GM18873 (cell line): ENCODE results near the gene SKI.

ENCODE experiments used
- ATAC-seq: cut with Tn5 transposase; IDR thresholded peaks from one replicate; pipeline ENCODE4 v1.9.1; 2021; ENCODE audit warnings: mild to moderate bottlenecking, moderate library complexity, moderate number of reproducible peaks; ENCODE audit not compliant: unreplicated experiment, low FRiP score

Gene SKI

DNA sequence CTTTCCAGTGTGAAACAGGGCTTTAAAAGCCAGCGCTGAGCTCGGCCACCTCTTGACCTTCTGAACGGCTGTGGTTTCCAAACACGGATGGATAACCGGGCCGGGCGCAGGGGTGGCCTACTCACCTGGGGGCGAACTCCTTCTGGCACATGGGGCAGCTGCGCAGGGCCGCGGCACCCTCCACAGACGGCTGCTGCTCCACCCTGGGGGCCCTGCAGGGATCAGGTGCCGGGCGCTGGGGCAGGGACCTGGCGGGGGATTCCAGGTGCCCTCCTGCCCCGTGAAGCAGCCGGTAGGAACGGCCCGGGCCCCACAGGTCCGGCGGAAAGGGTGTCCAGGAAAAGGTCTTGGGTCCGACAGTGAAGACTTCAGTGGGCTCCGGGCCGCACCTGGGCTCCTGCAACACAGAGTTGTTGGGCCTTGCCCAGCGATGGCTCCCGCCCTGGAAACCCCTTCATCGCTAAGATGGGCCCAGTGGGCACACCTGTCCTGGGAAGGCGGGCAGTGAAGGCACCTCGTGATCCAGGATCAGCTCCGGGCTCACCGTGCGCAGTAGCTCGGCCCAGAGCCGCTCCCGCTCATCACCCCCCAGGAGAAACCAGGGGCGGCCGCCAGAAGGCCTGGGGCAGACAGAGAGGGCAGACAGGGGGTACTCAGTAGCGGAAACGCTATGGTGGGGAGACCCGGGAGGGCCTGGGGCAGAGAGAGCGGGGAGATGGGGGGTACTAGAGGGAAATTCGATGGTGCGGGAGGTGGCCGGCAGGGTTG, 34.4 kb upstream of the SKI start:
- ATAC-seq, result no peak

DNA sequence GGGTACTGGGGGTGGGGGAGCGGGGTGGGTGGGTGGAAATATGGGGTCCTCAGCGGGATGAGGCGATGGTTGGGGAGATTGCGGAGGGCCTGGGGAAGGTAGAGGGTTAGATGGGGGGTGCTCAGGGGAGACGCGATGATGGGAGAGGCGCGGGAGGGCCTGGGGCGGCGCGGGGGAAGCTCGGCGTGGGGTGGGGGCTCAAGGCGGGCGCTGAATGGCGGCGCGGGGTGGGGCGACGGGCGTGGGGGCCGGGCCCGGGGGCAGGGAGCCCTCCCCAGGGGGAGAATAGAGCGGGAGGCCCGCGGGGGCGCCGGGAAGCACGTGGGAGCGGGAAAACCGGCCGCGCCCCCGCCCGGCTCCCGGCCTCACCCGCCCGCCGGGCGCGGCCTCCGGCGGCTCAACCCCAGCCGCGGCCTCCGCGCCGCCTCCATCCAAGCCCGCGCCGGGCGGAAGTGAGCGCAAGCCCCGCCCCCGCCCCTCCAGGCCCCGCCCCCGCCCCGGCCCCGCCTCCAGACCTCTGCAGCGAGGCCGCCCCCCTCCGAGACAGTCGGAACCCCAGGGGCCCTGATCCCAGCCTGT, 33.7 kb upstream of the SKI start, which contains the start of gene FAAP20:
Gene FAAP20, minus strand, starts transcription at position 454 of the 579 bp plus-strand sequence. Its CDS starts 23 bp downstream, at position 431.
- peak; percentile 26 for ATAC-seq

DNA sequence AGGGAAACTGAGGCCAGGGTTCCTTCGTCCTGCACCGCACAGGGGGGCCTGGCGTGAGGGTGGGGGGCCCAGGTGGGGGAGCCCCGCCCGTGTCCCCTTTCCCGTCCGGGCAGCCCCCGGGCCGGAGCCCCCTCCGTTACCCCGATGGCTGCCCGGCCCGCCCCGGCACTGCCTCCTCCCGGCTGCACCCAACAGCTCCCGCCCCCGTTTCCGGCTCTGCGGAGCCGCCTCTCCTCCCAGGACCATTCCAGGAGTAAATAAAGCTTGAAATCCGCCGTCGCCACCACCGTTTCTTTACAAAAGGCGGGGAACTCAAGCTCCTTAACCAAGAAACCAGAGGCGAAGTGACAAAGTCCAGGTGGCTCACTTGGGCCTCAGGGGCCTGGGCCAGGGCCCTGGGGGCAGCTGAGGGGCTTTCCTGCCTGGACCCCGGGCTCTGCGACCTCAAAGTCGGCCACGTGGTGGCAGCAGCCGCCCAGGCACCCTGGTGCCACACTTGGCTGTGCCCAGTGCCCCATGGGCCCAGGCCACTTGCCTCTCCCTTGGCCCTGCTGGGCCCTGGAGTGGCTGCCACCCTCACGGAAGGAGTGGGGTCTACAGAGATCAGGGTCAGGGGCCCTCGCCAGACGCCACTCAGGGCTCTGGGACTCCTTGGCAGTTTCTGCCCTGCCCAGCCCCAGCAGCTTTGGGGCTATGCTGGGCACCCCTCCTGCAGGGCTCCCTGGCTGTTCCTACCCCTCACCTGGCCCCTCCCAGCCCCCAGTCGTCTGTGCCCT, 33.0 kb upstream of the SKI start:
- peak; percentile 48 for ATAC-seq

DNA sequence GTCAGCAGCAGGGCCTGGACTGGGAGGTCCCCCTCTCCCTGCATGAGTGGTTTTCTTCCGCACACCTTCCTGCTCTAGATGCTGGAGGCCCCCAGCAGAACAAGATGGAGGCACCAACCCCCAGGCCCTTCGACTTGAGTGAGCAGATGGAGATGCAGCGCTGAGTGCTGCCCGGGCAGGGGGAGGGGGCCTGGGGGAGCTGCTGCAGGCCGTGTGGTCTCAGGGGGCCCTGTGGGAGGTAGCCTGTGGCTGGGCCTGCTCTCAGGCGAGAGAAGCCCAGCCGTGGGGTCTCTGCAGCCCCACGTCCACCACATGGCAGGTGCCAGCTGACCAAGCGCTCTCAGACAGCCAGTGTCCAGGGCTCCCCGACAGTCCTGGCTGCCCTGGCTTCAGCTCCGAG, 32.3 kb upstream of the SKI start:
- ATAC-seq, result no peak

DNA sequence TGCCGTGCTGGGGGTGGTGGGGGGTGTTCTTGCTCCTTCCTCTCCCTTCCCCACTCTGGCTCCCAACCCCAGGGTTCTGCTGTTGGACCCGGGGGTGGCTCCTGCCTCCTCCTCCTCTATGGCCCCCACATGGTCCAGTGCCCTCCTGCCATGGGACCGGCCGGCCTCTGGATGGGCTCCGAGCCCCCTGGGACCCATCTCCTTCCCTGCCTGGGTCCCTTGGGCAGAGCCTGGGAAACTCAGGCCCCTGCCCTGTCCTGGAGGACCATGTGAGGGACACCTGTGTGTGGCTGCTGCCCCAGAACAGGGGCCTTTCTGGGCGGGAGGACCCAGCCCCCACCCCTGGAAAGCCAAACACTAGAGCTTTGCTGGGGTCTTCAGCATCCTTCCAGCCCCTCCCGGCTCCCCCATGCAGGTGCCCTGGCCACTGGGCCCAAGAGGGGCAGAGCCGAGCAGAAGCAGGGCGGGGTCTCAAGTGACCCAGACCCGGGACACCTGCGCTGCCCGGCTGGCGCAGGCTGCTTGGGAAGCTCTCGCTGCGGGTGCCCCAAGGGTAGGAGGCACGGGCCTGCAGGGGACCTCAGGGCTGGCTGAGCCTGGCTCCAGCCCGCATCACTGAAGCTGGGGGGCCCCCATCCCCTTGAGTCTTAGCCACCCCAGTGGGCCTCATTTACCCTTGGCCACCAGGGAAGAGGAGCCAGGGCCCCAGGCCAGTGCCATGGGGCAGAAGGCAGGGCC, 31.0 kb upstream of the SKI start:
- ATAC-seq, result no peak

DNA sequence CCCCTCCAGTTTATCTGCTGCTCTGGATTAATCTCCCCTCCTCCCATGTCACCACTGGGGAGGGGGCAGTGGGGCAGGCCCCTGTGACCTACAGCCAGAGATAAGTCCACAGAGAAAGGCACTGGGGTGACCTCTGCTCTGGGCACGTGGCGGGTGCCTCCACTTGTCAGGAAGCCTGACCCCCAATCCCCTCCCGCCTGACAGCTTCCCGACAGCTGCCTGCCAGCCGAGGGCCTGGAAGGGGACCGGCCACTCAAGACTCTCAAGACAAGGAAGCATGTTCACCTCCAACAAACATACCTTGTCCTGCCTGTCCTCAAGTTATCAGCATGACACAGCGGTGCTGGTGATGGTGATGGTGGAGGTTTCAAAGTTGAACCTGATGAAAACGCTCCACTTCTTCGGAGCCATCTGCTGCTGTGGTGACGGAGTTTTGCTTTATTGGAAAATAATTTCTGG, 30.4 kb upstream of the SKI start:
- ATAC-seq, result no peak

DNA sequence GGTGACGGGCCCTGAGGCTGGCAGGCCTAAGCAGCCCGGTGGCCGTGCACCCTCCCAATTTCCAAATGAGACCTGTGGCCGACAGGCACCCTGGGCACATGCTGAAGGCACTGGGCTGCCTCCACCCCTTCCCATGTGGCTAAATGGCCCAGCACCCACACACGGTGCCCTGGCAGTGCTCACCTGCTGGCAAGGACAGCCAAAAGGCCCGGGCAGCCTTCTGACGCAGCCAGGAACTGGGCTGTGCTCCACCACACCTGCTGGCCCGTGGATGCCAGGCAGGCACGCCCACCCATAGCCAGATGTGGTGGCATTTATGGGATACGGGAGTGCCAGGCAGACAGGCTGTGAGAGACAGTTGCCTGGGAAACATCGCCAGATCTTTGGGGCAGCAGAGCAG, 29.5 kb upstream of the SKI start:
- ATAC-seq, result no peak

DNA sequence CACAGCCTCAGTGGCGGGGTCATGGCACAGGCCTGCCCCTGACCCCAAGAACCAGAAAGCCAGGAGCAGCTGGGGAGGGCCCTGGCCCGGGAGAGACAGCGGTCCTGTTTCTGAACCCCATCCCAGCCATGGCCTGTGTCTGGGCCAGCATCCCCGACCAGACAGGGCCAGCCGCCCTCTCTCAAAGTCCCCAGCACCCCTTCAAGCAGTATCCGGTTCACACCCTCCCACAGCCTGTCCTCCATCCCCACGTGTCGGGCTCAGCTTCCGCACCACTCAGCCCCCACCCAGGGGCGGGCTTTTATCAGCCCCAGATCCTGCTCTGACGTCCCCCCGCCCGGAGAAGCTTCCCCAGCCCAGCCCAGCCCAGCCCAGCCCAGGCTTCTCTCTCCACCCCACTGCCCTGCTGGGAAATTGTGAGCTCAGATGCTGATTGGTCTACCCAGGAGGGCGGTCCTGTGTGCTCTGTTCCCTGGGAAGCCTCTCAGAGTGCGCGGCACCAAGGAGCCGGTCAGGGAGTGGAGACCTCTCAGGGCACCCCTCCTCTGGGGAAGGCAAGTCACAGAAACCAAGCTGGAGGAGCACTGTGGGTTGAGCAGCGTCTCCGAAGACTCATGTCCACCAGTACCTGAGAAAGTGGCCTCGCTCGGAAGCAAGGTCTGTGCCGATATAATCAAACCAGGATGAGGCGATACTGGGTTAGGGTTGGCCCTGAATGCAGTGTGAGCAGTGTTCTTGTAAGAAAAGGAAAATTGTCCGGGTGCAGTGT, 28.9 kb upstream of the SKI start:
- ATAC-seq, result no peak

DNA sequence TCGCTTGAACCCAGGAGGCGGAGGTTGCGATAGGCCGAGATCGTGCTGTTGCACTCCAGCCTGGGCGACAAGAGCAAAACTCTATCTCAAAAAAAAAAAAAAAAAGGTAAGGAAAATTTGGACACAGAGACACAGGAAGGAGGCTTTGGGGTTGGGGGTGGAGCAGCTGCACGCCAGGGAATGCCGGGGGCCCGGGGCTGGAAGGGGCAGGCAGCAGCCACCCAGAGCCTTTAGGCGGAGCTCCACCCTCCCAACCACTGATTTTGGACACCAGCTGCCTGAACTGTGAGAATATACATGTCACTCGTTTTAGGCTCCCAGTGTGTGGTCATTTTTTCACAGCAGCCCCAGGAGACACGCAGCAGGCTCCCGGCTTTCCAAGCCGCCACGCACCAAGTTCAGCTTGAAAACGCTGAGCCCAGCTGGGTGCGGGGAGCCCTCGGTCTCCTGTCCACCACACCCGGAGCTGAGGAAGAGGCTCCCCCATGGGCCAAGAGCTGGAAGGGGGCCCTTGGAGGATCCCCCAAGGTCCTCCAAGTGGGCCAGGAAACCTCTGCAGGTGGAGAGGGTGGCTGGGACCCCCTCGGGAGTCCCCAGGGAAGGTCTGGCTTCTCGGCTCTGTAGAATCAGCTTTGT, 27.7 kb upstream of the SKI start:
- ATAC-seq, result no peak

DNA sequence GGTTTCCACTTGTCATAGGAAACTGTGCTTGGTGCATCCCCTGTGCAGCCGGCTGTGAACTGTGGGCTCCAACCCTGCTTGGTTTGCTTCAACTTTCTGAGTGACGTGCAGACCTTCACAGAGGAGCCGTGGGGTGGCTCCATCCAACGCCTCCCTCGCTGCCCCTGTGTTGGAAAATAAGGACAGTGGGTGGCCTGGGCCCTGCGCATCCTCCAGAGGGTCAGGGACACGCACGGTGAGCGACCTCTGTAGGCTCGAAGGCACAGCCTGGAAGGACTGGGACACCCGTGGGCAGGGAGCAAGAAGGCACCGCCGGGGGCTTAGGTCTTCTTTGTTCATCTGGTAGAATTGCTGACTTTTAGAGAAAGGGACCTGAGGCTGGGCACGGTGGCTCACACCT, 27.1 kb upstream of the SKI start:
- no peak for ATAC-seq

DNA sequence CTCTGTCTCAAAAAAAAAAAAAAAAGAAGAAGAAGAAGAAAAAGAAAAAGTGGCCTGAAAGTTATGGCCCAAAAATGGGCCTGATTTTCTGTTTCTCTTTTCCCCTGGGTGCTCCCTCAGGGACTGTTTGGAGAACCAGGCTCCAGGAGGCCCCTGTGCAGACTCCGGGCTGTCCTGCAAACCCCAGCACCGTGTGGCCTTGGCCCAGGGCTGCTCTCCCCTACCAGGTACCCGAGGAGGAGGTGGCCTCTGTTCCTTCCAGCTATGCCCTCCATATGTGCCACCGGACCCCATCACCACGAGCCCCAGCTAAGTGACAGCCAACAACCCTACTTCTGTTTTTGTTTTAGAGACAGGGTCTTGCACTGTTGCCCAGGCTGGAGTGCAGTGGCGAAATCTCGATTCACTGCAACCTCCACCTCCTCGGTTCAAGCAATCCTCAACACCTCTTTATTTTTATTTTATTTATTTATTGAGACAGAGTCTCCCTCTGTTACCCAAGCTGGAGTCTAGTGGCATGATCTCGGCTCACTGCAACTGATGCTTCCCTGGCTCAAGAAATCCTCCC, 26.0 kb upstream of the SKI start:
- no peak for ATAC-seq

DNA sequence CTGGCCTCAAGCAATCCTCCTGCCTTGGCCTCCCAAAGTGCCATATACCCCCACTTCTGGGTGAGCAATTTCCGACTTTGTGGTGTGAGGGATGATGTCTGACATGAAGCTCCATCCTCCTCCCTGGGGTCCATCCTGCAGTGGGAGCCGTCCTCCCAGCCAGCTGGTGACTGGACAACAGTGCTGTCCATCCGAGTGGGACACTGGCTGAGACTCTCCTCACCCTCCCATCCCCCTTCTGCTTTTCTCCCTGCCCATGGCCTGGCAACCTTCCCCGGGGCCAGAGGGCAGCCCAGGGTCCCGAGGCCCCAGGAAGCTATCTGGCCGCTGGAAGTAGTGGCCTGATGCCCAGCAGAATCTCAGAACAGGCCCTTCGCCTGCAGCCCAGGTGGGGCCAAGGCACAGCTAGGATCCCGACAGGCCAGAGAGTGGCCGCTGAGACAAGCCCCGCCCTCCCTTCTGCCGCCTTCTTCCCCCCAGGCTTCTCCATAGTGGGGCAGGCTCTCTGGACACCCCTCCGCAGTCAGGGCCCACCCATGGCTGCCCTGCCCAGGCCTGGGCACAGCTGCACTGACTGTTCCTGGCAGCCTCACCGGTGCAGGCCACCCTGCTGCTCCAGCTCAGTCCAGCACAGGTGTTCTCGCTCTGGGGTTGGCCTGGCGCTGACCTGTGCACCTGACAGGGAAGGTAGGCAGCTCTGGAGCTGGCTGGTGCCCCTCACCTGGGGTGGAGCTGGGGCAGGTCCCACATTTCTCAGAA, 25.1 kb upstream of the SKI start:
- ATAC-seq, result no peak

DNA sequence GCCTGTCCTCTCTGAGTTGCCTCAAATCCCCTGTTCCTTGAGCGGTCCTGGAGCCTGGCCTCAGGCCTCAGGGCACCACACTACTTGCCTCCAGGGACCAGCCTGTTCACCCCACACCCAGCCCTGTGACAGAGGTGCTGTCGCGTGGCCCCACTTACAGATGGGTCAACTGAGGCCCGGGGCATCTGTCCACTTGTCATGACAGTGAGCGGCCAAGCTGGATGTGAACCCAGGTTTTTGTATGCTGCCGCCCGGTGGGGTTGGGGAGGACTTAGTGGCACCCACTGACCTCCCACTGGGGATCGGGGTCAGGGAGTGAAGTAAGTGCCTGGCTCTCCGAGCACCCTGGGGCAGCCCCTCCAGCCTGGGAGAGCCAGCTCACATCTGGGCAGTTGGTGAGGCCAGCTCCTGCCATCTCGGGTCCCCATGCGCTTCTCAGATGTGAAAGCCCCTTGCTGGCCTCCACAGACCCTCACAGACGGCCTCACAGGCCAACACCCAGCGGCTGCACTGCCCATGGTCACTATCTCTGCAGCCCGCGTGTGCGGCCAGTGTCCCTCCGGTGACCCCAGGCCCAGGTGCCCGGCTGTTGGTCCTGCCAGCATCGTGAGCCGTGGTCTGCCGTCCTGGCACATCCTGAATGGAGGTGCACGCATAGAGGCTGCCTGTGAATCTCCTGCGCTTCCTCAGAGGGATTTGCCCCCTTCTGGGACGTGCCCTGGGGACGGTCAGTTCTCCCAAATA, 24.3 kb upstream of the SKI start:
- ATAC-seq, result no peak

DNA sequence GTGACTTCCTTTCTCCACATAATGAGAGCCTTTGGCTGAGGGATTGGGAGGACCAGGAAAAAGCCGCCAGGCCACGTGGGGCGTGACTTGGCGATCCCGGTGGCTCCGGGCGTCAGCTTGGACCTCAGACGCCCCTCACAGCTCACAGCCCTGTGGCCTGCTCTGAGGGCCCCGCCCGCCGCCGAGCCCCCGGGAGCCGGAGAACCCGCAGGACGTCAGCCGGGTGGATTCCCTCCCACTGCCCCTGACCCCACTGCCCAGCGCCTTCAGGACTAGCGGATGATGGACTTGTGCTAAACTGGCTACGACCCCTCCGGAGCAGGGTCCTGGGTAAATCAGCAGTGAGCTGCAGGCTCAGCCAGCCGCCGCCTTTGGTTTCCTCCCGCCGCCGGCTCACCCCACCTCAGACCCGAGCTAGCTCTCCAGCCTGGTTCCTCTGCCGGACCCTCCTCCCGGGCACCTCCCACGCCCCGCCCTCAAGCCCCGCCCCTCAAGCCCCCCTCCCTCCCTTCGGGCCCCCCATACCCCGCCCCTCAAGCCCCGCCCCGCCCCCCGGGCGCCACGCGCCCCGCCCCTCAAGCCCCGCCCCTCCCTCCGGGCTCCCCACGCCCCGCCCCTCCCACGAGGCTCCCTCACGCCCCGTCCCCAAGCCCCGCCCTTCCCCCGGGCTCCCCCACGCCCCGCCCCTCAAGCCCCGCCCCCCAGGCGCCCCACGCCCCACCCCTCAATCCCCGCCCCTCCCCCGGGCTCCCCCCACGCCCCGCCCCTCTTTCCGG, 23.5 kb upstream of the SKI start:
- ATAC-seq, result peak; percentile 34

DNA sequence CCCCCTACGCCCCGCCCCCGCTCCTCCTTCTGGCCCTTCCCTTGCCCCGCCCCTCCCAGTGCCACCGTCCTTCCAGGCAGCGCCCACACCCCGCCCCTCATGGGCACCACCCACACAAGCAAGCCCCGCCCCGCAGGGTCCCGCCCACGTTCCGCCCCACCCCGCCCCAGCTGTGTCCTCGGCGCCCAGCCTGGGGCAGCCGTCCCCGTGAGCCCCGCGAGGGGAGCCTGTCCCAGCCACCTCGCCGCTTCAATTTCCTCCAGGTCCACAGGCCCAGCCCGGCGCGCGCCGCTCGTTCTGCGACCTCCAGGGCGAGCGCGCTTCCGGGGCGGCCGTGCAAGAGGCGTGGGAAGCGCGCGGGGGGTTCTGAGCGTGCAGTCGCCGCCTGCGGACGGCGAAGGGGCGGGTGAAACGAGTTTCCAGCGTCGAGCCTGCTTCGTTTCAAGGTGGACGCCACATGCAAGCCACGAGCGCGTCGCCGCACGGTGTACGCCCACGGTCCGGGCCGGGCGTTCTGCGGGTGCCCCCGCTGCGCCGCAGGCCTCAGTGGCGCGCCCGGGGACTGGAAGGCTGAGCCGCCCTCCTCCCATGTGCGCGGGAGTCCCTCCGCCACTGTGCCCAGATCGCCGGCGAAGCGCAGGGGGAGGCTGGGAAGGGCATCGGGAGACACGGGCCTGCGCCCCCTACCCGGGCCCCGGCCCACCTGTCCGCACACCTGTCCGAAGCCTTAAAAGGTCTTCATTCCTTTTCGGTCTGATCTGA, 22.7 kb upstream of the SKI start:
- no peak for ATAC-seq

DNA sequence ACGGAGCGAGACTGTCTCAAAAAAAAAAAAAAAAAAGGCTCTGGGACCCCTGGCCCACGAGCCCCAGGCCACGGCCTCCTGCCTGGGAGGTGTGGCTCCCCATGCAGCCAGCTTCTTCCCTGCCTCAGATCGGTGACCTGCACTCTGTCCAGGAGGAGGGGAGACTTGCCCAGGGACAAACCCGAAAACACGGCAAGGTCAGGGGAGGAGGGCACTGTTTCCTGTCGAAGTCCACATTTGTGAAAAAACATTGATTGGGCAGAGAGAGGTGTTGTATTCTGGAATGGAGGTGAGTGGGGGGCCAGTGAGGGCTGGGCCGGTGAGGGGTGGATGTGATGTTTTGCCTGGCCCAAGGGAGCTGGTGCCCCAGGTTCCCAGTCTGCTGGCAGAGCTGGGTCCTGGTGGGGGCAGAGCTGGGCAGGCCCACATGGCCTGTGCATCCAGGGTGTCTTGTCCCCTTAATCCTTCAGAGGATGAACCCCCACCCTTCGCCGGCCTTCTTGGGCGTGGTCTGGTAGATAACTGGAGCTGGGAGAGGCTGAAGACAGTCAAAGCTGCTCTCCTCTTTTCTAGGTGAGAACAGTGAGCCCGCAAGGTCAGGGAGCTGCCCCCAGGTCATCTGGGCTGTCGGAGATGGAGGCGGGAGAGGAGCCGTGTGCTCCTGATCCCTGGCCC, 21.2 kb upstream of the SKI start:
- no peak for ATAC-seq
